ENCODE measurements around the gene SFXN5.

The SFXN5 gene

DNA sequence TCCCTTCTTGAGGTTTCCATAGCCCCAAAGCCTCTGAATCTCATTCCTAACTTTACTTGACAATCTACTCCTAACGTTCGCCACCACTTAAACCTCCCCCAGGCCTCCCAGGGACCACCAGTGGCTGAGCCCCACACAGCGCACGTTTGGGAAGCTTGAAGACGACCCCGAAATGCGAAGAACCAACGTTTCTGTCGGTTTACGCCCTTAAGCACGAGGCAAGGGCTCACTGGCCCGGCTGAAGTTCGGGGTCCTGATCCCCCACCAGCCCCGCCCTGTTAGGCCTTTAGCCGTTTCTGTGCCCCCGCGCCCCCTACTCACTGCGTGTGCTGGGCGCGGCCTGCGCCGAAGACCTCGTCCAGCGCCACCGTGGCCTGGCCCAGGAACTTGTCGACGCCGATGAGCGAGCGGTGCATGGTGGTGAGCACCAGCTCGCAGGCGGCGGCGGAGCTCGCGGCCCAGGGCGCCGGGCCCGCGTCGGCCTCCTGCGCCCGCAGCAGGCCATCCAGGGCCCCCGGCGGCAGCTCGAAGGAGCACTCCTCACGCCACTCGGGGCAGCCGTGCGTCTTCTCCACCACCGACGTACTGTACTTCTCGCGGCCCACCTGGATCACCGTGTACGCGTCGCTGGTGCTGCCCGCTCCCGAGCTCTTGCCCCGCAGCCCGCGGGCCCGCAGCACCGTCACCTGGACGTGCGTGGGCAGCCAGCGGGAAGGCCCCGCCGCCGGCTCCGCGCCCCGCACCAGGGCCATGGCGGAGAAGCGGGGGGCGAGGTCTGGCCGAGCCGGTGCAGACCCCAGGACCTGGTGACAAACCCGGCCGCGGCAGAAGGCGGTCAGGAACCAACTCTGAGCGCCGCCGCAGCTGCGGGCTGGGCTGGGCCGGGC, 40.8 kb upstream of the SFXN5 start:
- no peaks in the 10 kb centered on the region for H4K20me1 ChIP-seq (ENCODE audit: insufficient read depth, low read length)
- H2AFZ ChIP-seq (ENCODE audit: low read length) = no peak overlapping the region
- peak overlapping the region; percentile 84 for H3K4me2 ChIP-seq (ENCODE audit: low read length)
- H3K27ac ChIP-seq (ENCODE audit: low read depth, low read length, poor library complexity, severe bottlenecking) = no peak overlapping the region
- no peaks in the 10 kb centered on the region for H3K9me3 ChIP-seq (ENCODE audit: low read length)
- H3K36me3 ChIP-seq (ENCODE audit: insufficient read depth, low read length) = no peaks in the 10 kb centered on the region
- no peaks in the 10 kb centered on the region for H3K9me2 ChIP-seq (ENCODE audit: low read depth, low read length)
- H3K9ac ChIP-seq (ENCODE audit: low read length) = peak overlapping the region; percentile 50; the same call in 1 of the 2 replicates
- peak overlapping the region; percentile 68 for H3K4me3 ChIP-seq (ENCODE audit: low read depth, low read length, poor library complexity, severe bottlenecking)
- H3F3A ChIP-seq (ENCODE audit: insufficient read depth, low read length) = no peaks in the 10 kb centered on the region
- H3K79me2 ChIP-seq (ENCODE audit: insufficient read depth, low read length) = no peaks in the 10 kb centered on the region
- peaks cover 5% of the 10 kb centered on the region; the same call in 1 of the 2 replicates for H3K27me3 ChIP-seq (ENCODE audit: insufficient read depth, low read length)
- TF ChIP-seq CTCF (IDR thresholded peaks at IDR 0.05; ENCODE audit: low read length) = no peak
- TF ChIP-seq EZH2 (IDR thresholded peaks at IDR 0.05; ENCODE audit: borderline replicate concordance, low read length) = no peak
- peaks cover 7% of the 10 kb centered on the region for H3K4me1 ChIP-seq (ENCODE audit: insufficient read depth, low read length, severe bottlenecking)

DNA sequence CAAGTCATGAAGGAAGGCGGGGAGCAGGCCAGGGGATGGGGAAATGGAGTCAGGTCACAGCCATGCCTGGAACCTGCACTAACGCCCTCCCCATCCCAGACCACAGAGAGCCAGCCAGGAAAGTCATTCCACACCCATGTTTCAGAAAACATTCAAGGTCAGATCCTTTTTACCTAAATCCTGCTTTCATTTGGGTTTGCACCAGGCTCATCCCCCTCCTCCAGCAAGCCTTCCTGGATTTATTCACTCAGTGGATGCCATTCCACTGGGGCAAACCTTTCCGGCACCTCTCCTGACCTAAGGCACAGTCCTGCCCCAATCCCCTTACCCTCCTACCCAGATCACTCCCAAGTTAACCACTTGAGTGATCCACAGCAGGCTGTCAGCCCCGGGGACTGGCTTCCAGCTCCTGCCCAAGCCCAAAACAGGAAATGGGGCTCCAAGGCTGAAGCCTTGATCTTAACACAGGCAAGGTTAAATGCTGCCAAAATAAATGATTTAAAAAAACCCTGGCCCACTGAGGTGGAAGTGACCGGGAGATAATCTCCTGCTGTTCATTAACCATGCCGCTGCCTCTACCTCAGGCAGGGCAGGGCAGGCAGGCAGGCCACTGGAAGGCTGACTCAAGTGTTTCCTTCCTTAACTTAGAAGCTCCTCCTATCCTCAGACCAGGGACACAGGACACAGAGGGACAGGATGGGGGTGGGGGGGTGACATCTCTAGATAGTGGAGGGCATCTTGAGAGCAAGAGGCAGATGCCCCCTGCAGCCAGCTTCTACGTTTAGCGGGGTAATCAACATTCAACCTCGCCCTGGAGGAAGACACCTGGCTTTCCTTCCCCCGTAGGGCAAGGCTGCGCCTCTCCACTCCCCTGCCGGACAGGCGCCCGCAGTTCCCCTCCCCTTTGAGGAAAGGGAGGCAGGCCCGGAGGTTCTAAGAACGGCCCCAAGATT, 39.8 kb upstream of the SFXN5 start:
- H3K36me3 ChIP-seq (ENCODE audit: insufficient read depth, low read length) = no peaks in the 10 kb centered on the region
- no peaks in the 10 kb centered on the region for H3K9me3 ChIP-seq (ENCODE audit: low read length)
- no peak overlapping the region for H3K9ac ChIP-seq (ENCODE audit: low read length)
- no peaks in the 10 kb centered on the region for H3K79me2 ChIP-seq (ENCODE audit: insufficient read depth, low read length)
- H3K4me1 ChIP-seq (ENCODE audit: insufficient read depth, low read length, severe bottlenecking) = peaks cover 7% of the 10 kb centered on the region
- H4K20me1 ChIP-seq (ENCODE audit: insufficient read depth, low read length) = no peaks in the 10 kb centered on the region
- H3K4me2 ChIP-seq (ENCODE audit: low read length) = 0 out of 2 replicates have a peak overlapping the region, but pooled peaks have one; percentile 84
- H3K27ac ChIP-seq (ENCODE audit: low read depth, low read length, poor library complexity, severe bottlenecking) = no peak overlapping the region
- peaks cover 5% of the 10 kb centered on the region; the same call in 1 of the 2 replicates for H3K27me3 ChIP-seq (ENCODE audit: insufficient read depth, low read length)
- no peaks in the 10 kb centered on the region for H3F3A ChIP-seq (ENCODE audit: insufficient read depth, low read length)
- H3K9me2 ChIP-seq (ENCODE audit: low read depth, low read length) = no peaks in the 10 kb centered on the region
- no peak overlapping the region for H3K4me3 ChIP-seq (ENCODE audit: low read depth, low read length, poor library complexity, severe bottlenecking)
- TF ChIP-seq CTCF (IDR thresholded peaks at IDR 0.05; ENCODE audit: low read length) (no peak), EZH2 (IDR thresholded peaks at IDR 0.05; ENCODE audit: borderline replicate concordance, low read length) (no peak)
- H2AFZ ChIP-seq (ENCODE audit: low read length) = no peak overlapping the region

DNA sequence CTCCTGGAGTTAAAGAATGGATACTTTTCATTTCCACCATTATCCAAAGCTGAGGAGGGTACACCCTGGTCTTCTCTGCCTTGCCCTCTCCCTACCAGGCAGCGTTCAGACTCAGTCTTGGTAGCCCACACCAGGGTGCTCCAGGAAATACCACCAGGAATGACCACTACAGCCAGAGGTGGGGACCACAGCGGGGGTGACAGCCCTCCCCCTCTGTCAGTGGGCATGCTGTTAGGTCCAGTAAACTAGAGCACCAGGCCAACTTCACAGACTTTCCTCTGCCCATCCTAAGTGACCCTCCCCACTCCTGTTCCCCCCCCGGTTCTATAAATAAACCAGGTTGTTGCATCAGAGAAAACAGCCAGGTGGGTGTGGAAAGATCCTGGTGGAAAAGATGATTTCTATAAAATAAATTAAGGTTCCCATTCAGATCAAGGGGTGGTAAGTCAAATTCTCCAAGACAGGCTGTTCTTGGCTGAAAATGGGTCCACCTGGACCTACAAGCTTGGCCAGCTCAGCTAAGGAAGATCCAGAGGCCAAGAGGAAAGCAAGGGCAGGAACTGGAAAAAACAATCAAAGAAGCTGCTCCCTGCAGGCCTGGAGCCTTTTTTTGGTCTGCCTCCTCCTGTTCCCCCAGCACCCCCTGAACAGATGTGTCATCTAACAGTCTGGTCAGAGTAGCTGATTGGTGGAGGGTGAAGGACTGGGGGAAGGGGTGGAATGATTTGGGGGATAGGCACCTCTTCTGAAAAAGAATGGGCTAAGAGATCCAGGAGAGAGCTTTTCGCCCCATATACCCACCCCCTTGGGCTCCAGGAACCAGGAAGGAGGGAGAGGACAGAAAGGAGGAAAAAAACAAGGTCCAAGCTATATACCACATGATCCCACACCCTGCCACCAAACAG, 38.9 kb upstream of the SFXN5 start:
- Histone ChIP-seq H3K4me2 (ENCODE audit: low read length) (no peak overlapping the region), H2AFZ (ENCODE audit: low read length) (no peak overlapping the region), H3K4me3 (ENCODE audit: low read depth, low read length, poor library complexity, severe bottlenecking) (no peak overlapping the region), H3K79me2 (ENCODE audit: insufficient read depth, low read length) (no peaks in the 10 kb centered on the region), H3K9me2 (ENCODE audit: low read depth, low read length) (no peaks in the 10 kb centered on the region), H3K27ac (ENCODE audit: low read depth, low read length, poor library complexity, severe bottlenecking) (no peak overlapping the region), H3K9ac (ENCODE audit: low read length) (no peak overlapping the region), H3K9me3 (ENCODE audit: low read length) (no peaks in the 10 kb centered on the region), H3K27me3 (ENCODE audit: insufficient read depth, low read length) (peaks cover 5% of the 10 kb centered on the region; the same call in 1 of the 2 replicates), H3K4me1 (ENCODE audit: insufficient read depth, low read length, severe bottlenecking) (peaks cover 7% of the 10 kb centered on the region), H3F3A (ENCODE audit: insufficient read depth, low read length) (no peaks in the 10 kb centered on the region), H4K20me1 (ENCODE audit: insufficient read depth, low read length) (no peaks in the 10 kb centered on the region), H3K36me3 (ENCODE audit: insufficient read depth, low read length) (no peaks in the 10 kb centered on the region)
- no peak for TF ChIP-seq CTCF (IDR thresholded peaks at IDR 0.05; ENCODE audit: low read length)
- TF ChIP-seq EZH2 (IDR thresholded peaks at IDR 0.05; ENCODE audit: borderline replicate concordance, low read length) = no peak
